Trophoblast cell (in vitro differentiated cells and primary cell): ENCODE data around the gene NDFIP1.

Experiments
- DNase-seq, 2 donors: peaks; one replicate each; pipeline ENCODE4 v3.0.0-alpha.2; 2016
- H2AFZ ChIP-seq: 2 replicates; pipeline ENCODE4 v1.6.1; 2013; ENCODE audit warnings: low read length, moderate library complexity, mild to moderate bottlenecking; ENCODE audit not compliant: insufficient read depth, poor library complexity
- H2AK5ac ChIP-seq: 2 replicates; pipeline ENCODE4 v1.6.1; 2013; ENCODE audit warnings: mild to moderate bottlenecking, low read length
- H2BK120ac ChIP-seq: 2 replicates; pipeline ENCODE4 v1.6.1; 2013; ENCODE audit warnings: low read length, mild to moderate bottlenecking, moderate library complexity; ENCODE audit not compliant: insufficient read depth, poor library complexity
- H2BK12ac ChIP-seq: 2 replicates; pipeline ENCODE4 v1.6.1; 2013; ENCODE audit warnings: mild to moderate bottlenecking, low read length, moderate library complexity
- H2BK5ac ChIP-seq: 2 replicates; pipeline ENCODE4 v1.6.1; 2013; ENCODE audit warnings: low read length, low read depth, moderate library complexity, mild to moderate bottlenecking; ENCODE audit not compliant: poor library complexity
- H3K14ac ChIP-seq: 2 replicates; pipeline ENCODE4 v1.6.1; 2013; ENCODE audit warnings: mild to moderate bottlenecking, low read length
- H3K18ac ChIP-seq: 2 replicates; pipeline ENCODE4 v1.6.1; 2013; ENCODE audit warnings: mild to moderate bottlenecking, low read length
- H3K23ac ChIP-seq: 2 replicates; pipeline ENCODE4 v1.6.1; 2013; ENCODE audit warnings: low read length
- H3K27ac ChIP-seq: 2 replicates; pipeline ENCODE4 v1.5.1; 2013; ENCODE audit warnings: low read depth, mild to moderate bottlenecking, inconsistent platforms, low read length, moderate library complexity
- H3K27me3 ChIP-seq: 2 replicates; pipeline ENCODE4 v1.6.1; 2013; ENCODE audit warnings: inconsistent platforms, mild to moderate bottlenecking, low read length, moderate library complexity; ENCODE audit not compliant: insufficient read depth
- H3K36me3 ChIP-seq, 2 experiments: 1 replicate in 1 of 2; 2 replicates in 1 of 2; pipeline ENCODE4 v1.6.1; 2013; ENCODE audit warnings: low read length in 2 of 2, mild to moderate bottlenecking in 2 of 2, moderate library complexity in 1 of 2; ENCODE audit not compliant: insufficient read depth in 2 of 2, control insufficient read depth in 1 of 2
- H3K4ac ChIP-seq: 2 replicates; pipeline ENCODE4 v1.6.1; 2013; ENCODE audit warnings: low read depth, mild to moderate bottlenecking, low read length, moderate library complexity
- H3K4me1 ChIP-seq, 2 experiments: 1 replicate in 1 of 2; 2 replicates in 1 of 2; pipeline ENCODE4 v1.6.1; 2013; ENCODE audit warnings: low read length in 2 of 2, mild to moderate bottlenecking in 2 of 2, moderate library complexity in 1 of 2; ENCODE audit not compliant: insufficient read depth in 2 of 2, control insufficient read depth in 1 of 2
- H3K4me2 ChIP-seq: 2 replicates; pipeline ENCODE4 v1.6.1; 2013; ENCODE audit warnings: inconsistent platforms, mild to moderate bottlenecking, low read length, moderate library complexity
- H3K4me3 ChIP-seq: 2 replicates; pipeline ENCODE4 v1.5.1; 2013; ENCODE audit warnings: mild to moderate bottlenecking, low read depth, low read length, inconsistent platforms
- H3K79me1 ChIP-seq: one replicate; pipeline ENCODE4 v1.6.1; 2013; ENCODE audit warnings: low read length
- H3K79me2 ChIP-seq: 2 replicates; pipeline ENCODE4 v1.6.1; 2013; ENCODE audit warnings: low read length, mild to moderate bottlenecking; ENCODE audit not compliant: control insufficient read depth, insufficient read depth, poor library complexity
- H3K9ac ChIP-seq: 2 replicates; pipeline ENCODE4 v1.6.1; 2013; ENCODE audit warnings: mild to moderate bottlenecking, low read length
- H3K9me3 ChIP-seq: 2 replicates; pipeline ENCODE4 v1.6.1; 2013; ENCODE audit warnings: low read depth, mild to moderate bottlenecking, control low read depth, inconsistent platforms, low read length; ENCODE audit not compliant: insufficient read depth
- H4K12ac ChIP-seq: 2 replicates; pipeline ENCODE4 v1.6.1; 2013; ENCODE audit warnings: low read depth, mild to moderate bottlenecking, low read length, moderate library complexity
- H4K8ac ChIP-seq: 2 replicates; pipeline ENCODE4 v1.6.1; 2013; ENCODE audit warnings: low read depth, mild to moderate bottlenecking, low read length, moderate library complexity
- H4K91ac ChIP-seq: one replicate; pipeline ENCODE4 v1.6.1; 2013; ENCODE audit warnings: low read depth, mild to moderate bottlenecking, low read length, moderate library complexity
- WGBS: extraction: QIAGEN DNeasy Blood & Tissue Kit; methylation state at CpG from one replicate; pipeline ENCODE4 v1.1.7; 2013; ENCODE audit warnings: missing lambda C conversion rate; ENCODE audit not compliant: insufficient read length, insufficient coverage; ENCODE audit errors: extremely low coverage; 5-methylcytosine and 5-hydroxymethylcytosine counted together

Gene NDFIP1

DNA sequence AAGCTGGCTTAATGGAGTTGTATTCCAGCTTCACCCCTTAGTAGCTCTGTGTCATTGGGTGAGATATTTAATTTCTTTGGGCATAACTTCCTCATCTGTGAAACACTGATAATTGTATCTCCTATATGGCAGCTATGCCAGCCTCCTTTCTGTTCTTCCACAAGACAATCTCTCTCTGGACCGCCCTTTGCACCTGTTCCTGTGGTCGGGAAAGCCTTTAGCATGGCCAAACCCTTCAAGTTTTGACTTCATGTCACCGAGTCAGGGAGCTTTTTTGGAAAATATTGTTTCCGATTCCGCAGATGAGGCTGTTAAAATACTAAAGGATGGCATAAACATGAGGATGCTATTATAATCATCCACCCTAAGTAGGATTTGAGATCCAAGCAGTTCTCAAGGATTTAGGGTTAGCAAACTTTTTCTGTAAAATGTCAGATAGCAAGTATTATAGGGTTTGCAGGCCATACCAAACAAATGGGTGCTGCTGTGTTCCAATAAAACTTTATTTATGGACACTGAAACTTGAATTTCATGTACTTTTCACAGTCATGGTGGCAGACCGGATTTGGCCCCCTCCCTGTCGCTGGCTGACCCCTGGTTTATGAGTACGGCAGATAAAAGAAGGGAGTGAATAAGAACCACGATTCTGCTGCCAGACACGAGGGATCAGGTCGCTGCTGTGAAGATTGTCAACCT is 695 bp upstream of the NDFIP1 start:
- Histone ChIP-seq H3K79me2 (peaks cover 5% of the 10 kb centered on the region), H2BK12ac (no peak overlapping the region), H3K18ac (no peak overlapping the region), H3K27ac (no peak overlapping the region), H3K14ac (no peak overlapping the region), H3K79me1 (peaks cover 5% of the 10 kb centered on the region), H3K23ac (no peak overlapping the region), H3K4me3 (no peak overlapping the region), H3K4me1 (peaks cover 0 to 2% of the 10 kb centered on the region in 2 experiments), H3K9me3 (no peaks in the 10 kb centered on the region), H2BK5ac (no peak overlapping the region), H4K12ac (no peak overlapping the region), H3K36me3 (no peaks in the 10 kb centered on the region), H2AK5ac (no peak overlapping the region), H3K4ac (no peak overlapping the region), H2BK120ac (no peak overlapping the region), H4K8ac (peak overlapping the region; percentile 7), H4K91ac (no peak overlapping the region), H3K4me2 (peak overlapping the region; percentile 66), H3K27me3 (no peaks in the 10 kb centered on the region), H3K9ac (no peak overlapping the region), H2AFZ (peak overlapping the region; percentile 6)
- no peak for DNase-seq
- WGBS = no CpG with 5 or more reads among the region's 11 CpGs

DNA sequence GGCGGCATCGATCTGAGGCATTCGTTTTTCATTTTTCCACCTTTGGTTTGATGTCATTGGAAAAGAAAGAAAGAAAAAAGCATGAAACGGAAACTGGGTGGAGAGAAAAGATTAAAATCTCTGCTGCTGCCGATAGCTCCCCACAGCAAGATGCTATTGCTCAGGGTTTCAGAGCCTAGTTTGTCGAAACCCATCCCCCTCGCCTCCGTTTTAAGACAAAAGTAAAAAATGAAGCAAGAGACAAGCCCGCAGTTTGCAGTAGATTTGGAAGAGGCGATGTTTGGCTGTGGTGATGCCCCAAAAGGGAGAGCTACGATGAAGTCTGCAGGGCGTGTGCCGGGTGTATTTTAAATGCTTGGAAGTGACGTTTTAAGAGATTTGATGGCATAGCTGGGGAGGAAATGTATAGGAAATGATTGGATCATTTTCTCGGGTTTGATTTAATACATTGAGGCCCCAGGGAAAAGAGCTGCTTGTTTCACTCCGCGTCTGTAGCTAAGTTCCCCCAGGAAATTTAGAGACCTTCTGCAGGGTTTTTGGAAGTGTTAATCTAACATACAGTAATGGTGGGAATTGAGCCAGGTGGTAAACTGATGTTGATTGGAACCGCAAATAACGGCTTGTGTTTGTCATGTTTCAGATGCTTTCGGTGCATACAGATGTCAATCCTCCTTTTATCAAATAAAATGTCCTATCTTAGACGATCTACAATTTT is 909 bp downstream of the NDFIP1 start:
- WGBS = no CpG with 5 or more reads among the region's 21 CpGs
- H4K91ac ChIP-seq = peak overlapping the region; percentile 60
- peak overlapping the region; percentile 66 for H3K4me2 ChIP-seq
- H3K23ac ChIP-seq = no peak overlapping the region
- H3K4ac ChIP-seq = no peak overlapping the region
- no peaks in the 10 kb centered on the region for H3K27me3 ChIP-seq
- H3K4me3 ChIP-seq = peak overlapping the region; percentile 94
- no peak overlapping the region for H2BK5ac ChIP-seq
- no peak overlapping the region for H2BK12ac ChIP-seq
- peaks cover 0 to 2% of the 10 kb centered on the region in 2 experiments for H3K4me1 ChIP-seq
- H3K27ac ChIP-seq = no peak overlapping the region
- H4K12ac ChIP-seq = no peak overlapping the region
- no peak for DNase-seq
- peaks cover 5% of the 10 kb centered on the region for H3K79me2 ChIP-seq
- H3K79me1 ChIP-seq = peaks cover 5% of the 10 kb centered on the region
- no peak overlapping the region for H2AK5ac ChIP-seq
- H2BK120ac ChIP-seq = no peak overlapping the region
- no peak overlapping the region for H3K18ac ChIP-seq
- peak overlapping the region; percentile 74 for H3K14ac ChIP-seq
- H4K8ac ChIP-seq = peak overlapping the region; percentile 69
- peak overlapping the region; percentile 53 for H2AFZ ChIP-seq
- peak overlapping the region; percentile 89 for H3K9ac ChIP-seq
- no peaks in the 10 kb centered on the region for H3K9me3 ChIP-seq
- H3K36me3 ChIP-seq = no peaks in the 10 kb centered on the region

DNA sequence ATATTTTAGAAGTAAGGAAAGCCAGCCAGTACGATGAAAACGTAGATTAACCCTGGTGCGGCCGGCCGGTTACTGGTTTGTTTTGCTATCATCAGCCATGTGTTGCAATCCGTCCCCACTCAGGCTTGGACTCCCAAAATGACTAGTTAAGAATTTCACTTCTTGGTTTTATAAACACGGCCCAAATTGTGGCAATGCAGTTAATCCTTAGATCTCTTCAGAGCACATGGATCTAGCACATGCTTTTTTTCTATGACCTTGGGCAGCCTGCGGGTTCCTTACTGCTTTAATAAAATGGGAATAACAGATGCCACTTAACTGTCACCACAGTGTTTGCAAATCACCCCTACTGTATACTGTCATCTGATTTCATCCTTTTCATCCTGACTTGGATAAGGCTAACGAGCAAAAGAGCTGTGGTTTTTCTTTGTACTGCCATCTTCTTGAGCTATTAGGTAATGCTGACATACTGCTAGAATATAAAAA is 1.5 kb downstream of the NDFIP1 start:
- WGBS = no CpG with 5 or more reads among the region's 9 CpGs
- no peak overlapping the region for H2BK5ac ChIP-seq
- no peak overlapping the region for H3K4me3 ChIP-seq
- no peaks in the 10 kb centered on the region for H3K9me3 ChIP-seq
- H4K91ac ChIP-seq = no peak overlapping the region
- H2BK120ac ChIP-seq = no peak overlapping the region
- H4K12ac ChIP-seq = no peak overlapping the region
- no peak overlapping the region for H4K8ac ChIP-seq
- peaks cover 5% of the 10 kb centered on the region for H3K79me1 ChIP-seq
- H3K4ac ChIP-seq = no peak overlapping the region
- no peaks in the 10 kb centered on the region for H3K27me3 ChIP-seq
- no peak overlapping the region for H3K23ac ChIP-seq
- DNase-seq = no peak
- H2BK12ac ChIP-seq = no peak overlapping the region
- peaks cover 5% of the 10 kb centered on the region for H3K79me2 ChIP-seq
- H3K9ac ChIP-seq = no peak overlapping the region
- H3K4me1 ChIP-seq = peaks cover 0 to 2% of the 10 kb centered on the region in 2 experiments
- no peaks in the 10 kb centered on the region for H3K36me3 ChIP-seq
- H3K4me2 ChIP-seq = peak overlapping the region; percentile 66
- no peak overlapping the region for H2AFZ ChIP-seq
- H3K14ac ChIP-seq = no peak overlapping the region
- no peak overlapping the region for H3K18ac ChIP-seq
- no peak overlapping the region for H3K27ac ChIP-seq
- no peak overlapping the region for H2AK5ac ChIP-seq

DNA sequence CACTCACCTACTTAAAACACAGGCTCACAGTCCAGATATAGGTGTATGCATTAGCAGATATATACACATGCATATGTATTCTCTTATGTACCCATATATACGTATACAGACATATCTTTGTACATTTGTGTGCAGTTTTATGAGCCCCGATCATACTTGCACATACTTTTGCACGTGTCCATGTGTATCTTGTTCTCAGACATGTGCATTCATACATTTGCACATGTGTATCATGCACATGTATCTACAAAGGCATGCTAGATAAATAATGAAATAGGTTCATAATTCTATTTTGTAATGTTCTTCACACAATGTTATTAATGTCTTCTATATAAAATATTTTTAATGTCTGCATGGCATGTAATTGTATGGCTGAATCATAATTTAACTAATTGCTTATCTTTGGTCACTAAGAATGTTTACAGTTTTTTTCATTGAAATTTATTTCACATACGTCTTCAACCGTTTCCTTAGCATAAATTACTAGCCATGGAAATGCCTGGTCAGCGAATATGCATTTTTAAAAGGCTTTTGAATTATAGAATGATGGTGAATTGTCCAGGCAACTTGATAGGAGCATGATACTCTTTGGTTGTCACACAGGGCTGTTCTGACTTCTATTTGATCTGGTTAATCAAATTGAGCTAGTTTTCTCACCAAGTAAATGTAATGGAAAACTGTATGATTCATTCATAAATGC is 2.6 kb downstream of the NDFIP1 start:
- Histone ChIP-seq H2AK5ac (no peak overlapping the region), H2BK120ac (no peak overlapping the region), H2AFZ (no peak overlapping the region), H4K91ac (no peak overlapping the region), H3K36me3 (no peaks in the 10 kb centered on the region), H2BK12ac (no peak overlapping the region), H2BK5ac (no peak overlapping the region), H3K4me2 (no peak overlapping the region), H3K79me1 (peaks cover 5% of the 10 kb centered on the region), H3K4ac (no peak overlapping the region), H4K12ac (no peak overlapping the region), H3K79me2 (peaks cover 5% of the 10 kb centered on the region), H3K14ac (no peak overlapping the region), H3K23ac (no peak overlapping the region), H3K4me1 (peaks cover 0 to 2% of the 10 kb centered on the region in 2 experiments), H3K27me3 (no peaks in the 10 kb centered on the region), H3K4me3 (no peak overlapping the region), H3K27ac (no peak overlapping the region), H3K9ac (no peak overlapping the region), H3K18ac (no peak overlapping the region), H4K8ac (no peak overlapping the region), H3K9me3 (no peaks in the 10 kb centered on the region)
- DNase-seq = no peak
- no CpG with 5 or more reads among the region's 6 CpGs for WGBS
